ENCODE measurements around the gene PDE6H. TPM values are rescaled to one million over a fixed set of nuclear protein-coding genes. Genes with fewer than 3 reads are reported as not detected.

Gene PDE6H
- total and polyA plus RNA-seq, 2 of the 8 experiments (the other 6 are each of a cell fraction or from before 2014, with no cell fraction given), result not detected

GRCh38 chr12:15005064-15005463 is 32.2 kb downstream of the PDE6H start (continued):
- TF ChIP-seq CHD1 (IDR thresholded peaks at IDR 0.05; ENCODE audit: low read depth, low read length), result no peak
- no peak for TF ChIP-seq CHD2 (IDR thresholded peaks at IDR 0.05; ENCODE audit: low read length)
- TF ChIP-seq CBX5 (IDR thresholded peaks at IDR 0.05; ENCODE audit: low read depth, low read length), result no peak
- TF ChIP-seq SAP30 (IDR thresholded peaks at IDR 0.05; ENCODE audit: insufficient read depth, insufficient replicate concordance, low read length), result no peak
- TF ChIP-seq, protein P1, sequence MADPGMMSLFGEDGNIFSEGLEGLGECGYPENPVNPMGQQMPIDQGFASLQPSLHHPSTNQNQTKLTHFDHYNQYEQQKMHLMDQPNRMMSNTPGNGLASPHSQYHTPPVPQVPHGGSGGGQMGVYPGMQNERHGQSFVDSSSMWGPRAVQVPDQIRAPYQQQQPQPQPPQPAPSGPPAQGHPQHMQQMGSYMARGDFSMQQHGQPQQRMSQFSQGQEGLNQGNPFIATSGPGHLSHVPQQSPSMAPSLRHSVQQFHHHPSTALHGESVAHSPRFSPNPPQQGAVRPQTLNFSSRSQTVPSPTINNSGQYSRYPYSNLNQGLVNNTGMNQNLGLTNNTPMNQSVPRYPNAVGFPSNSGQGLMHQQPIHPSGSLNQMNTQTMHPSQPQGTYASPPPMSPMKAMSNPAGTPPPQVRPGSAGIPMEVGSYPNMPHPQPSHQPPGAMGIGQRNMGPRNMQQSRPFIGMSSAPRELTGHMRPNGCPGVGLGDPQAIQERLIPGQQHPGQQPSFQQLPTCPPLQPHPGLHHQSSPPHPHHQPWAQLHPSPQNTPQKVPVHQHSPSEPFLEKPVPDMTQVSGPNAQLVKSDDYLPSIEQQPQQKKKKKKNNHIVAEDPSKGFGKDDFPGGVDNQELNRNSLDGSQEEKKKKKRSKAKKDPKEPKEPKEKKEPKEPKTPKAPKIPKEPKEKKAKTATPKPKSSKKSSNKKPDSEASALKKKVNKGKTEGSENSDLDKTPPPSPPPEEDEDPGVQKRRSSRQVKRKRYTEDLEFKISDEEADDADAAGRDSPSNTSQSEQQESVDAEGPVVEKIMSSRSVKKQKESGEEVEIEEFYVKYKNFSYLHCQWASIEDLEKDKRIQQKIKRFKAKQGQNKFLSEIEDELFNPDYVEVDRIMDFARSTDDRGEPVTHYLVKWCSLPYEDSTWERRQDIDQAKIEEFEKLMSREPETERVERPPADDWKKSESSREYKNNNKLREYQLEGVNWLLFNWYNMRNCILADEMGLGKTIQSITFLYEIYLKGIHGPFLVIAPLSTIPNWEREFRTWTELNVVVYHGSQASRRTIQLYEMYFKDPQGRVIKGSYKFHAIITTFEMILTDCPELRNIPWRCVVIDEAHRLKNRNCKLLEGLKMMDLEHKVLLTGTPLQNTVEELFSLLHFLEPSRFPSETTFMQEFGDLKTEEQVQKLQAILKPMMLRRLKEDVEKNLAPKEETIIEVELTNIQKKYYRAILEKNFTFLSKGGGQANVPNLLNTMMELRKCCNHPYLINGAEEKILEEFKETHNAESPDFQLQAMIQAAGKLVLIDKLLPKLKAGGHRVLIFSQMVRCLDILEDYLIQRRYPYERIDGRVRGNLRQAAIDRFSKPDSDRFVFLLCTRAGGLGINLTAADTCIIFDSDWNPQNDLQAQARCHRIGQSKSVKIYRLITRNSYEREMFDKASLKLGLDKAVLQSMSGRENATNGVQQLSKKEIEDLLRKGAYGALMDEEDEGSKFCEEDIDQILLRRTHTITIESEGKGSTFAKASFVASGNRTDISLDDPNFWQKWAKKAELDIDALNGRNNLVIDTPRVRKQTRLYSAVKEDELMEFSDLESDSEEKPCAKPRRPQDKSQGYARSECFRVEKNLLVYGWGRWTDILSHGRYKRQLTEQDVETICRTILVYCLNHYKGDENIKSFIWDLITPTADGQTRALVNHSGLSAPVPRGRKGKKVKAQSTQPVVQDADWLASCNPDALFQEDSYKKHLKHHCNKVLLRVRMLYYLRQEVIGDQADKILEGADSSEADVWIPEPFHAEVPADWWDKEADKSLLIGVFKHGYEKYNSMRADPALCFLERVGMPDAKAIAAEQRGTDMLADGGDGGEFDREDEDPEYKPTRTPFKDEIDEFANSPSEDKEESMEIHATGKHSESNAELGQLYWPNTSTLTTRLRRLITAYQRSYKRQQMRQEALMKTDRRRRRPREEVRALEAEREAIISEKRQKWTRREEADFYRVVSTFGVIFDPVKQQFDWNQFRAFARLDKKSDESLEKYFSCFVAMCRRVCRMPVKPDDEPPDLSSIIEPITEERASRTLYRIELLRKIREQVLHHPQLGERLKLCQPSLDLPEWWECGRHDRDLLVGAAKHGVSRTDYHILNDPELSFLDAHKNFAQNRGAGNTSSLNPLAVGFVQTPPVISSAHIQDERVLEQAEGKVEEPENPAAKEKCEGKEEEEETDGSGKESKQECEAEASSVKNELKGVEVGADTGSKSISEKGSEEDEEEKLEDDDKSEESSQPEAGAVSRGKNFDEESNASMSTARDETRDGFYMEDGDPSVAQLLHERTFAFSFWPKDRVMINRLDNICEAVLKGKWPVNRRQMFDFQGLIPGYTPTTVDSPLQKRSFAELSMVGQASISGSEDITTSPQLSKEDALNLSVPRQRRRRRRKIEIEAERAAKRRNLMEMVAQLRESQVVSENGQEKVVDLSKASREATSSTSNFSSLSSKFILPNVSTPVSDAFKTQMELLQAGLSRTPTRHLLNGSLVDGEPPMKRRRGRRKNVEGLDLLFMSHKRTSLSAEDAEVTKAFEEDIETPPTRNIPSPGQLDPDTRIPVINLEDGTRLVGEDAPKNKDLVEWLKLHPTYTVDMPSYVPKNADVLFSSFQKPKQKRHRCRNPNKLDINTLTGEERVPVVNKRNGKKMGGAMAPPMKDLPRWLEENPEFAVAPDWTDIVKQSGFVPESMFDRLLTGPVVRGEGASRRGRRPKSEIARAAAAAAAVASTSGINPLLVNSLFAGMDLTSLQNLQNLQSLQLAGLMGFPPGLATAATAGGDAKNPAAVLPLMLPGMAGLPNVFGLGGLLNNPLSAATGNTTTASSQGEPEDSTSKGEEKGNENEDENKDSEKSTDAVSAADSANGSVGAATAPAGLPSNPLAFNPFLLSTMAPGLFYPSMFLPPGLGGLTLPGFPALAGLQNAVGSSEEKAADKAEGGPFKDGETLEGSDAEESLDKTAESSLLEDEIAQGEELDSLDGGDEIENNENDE (IDR thresholded peaks at IDR 0.05; ENCODE audit: insufficient replicate concordance, low read length), result no peak

Measured in H1 (cell line).